Common myeloid progenitor, CD34-positive (primary cell): Measurements from ENCODE around the gene BRPF1.

Experiments used
- CTCF ChIA-PET: fragments of 350-600 bp; sonication (Branson Sonifier 250); formaldehyde crosslinking; loops from one replicate; lab custom pipeline; 2021; ENCODE audit warnings: antibody characterized with exemption; lab: Charles Lee
- POLR2A ChIA-PET: fragments of 350-600 bp; sonication (Branson Sonifier 250); formaldehyde crosslinking; loops from one replicate; lab custom pipeline; 2021; ENCODE audit warnings: antibody characterized with exemption; lab: Charles Lee
- DNase-seq, 3 donors: peaks; one replicate each; pipeline versions ENCODE4 v3.0.0 to v3.0.0-alpha.2; 2013
- H3K27ac ChIP-seq, 2 experiments: 1 replicate in 1 of 2; 2 replicates in 1 of 2; pipeline ENCODE4 v1.7.0; 2013; ENCODE audit warnings: inconsistent platforms in 2 of 2, low read length in 2 of 2, mild to moderate bottlenecking in 2 of 2, low read depth in 1 of 2, moderate library complexity in 1 of 2; ENCODE audit not compliant: severe bottlenecking in 2 of 2, insufficient read depth in 1 of 2, poor library complexity in 1 of 2
- H3K27me3 ChIP-seq, 5 experiments: replicated peaks in 2 of 5; 1 replicate in 3 of 5; 2 replicates in 2 of 5; pipeline versions ENCODE4 v1.6.1 to v1.7.0; 2013; ENCODE audit warnings: low read length in 4 of 5, mild to moderate bottlenecking in 2 of 5, moderate library complexity in 2 of 5, inconsistent platforms in 1 of 5; ENCODE audit not compliant: insufficient read depth in 5 of 5, control insufficient read depth in 4 of 5
- H3K36me3 ChIP-seq, 4 experiments: 1 replicate in 2 of 4; 2 replicates in 2 of 4; pipeline versions ENCODE4 v1.6.1 to v1.7.0; 2013; ENCODE audit warnings: low read length in 3 of 4, control low read depth in 1 of 4, mild to moderate bottlenecking in 1 of 4; ENCODE audit not compliant: control insufficient read depth in 4 of 4, insufficient read depth in 4 of 4
- H3K4me1 ChIP-seq, 4 experiments: 1 replicate in 3 of 4; 2 replicates in 1 of 4; pipeline versions ENCODE4 v1.6.1 to v1.7.1; 2013; ENCODE audit warnings: low read length in 3 of 4, mild to moderate bottlenecking in 3 of 4, control low read depth in 1 of 4, inconsistent platforms in 1 of 4, moderate library complexity in 1 of 4; ENCODE audit not compliant: control insufficient read depth in 4 of 4, insufficient read depth in 4 of 4; ENCODE audit errors: control extremely low read depth in 1 of 4
- H3K4me3 ChIP-seq, 7 experiments: 1 replicate in 4 of 7; 2 replicates in 3 of 7; pipeline versions ENCODE4 v1.5.1 to v1.7.0; 2013; ENCODE audit warnings: mild to moderate bottlenecking in 7 of 7, low read length in 6 of 7, moderate library complexity in 6 of 7, inconsistent platforms in 2 of 7, low read depth in 2 of 7, control low read depth in 1 of 7; ENCODE audit not compliant: insufficient read depth in 4 of 7, control insufficient read depth in 1 of 7; ENCODE audit errors: extremely low read depth in 1 of 7
- H3K9me3 ChIP-seq, 5 experiments: 1 replicate in 4 of 5; 2 replicates in 1 of 5; pipeline versions ENCODE4 v1.6.1 to v1.7.1; 2013; ENCODE audit warnings: low read length in 4 of 5, mild to moderate bottlenecking in 2 of 5, inconsistent platforms in 1 of 5, low read depth in 1 of 5, moderate library complexity in 1 of 5; ENCODE audit not compliant: control insufficient read depth in 4 of 5, insufficient read depth in 2 of 5; ENCODE audit errors: control extremely low read depth in 1 of 5
- WGBS: methylation state at CpG from one replicate; pipeline ENCODE4 v1.1.5; 2013; ENCODE audit not compliant: insufficient coverage; 5-methylcytosine and 5-hydroxymethylcytosine counted together

Gene BRPF1

DNA sequence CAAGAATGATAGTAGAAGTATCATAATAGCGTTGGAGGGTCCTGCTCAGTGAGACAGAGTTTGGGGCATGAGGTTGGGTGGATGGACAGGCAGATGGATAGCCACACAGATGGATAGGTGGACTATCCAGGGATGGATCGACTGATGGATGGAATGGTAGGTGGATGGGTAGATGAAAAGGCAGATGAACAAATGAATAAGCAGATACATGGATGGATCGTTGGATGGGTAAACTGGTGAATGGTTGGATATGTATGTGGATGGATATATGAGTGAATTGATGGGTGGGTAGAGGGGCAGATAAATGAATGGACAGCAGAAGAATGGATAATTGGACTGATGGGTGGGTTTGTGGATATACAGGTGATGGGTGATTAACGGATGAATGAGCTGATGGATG, 18.4 kb upstream of the BRPF1 start:
- POLR2A ChIA-PET, result no interaction called here
- H3K4me1 ChIP-seq, result peaks cover 2 to 17% (median 15%) of the 10 kb centered on the region in 4 experiments
- WGBS, result 95% methylated on average over 4 of the region's 4 CpGs
- no peak overlapping the region for H3K4me3 ChIP-seq
- CTCF ChIA-PET, result interaction anchor here (1.5 to 2.4 kb wide), 2 partner anchors 14 to 355 kb away, joined by 3 to 8 read pairs; no protein-coding TSS in a partner anchor
- no peaks in the 10 kb centered on the region for H3K27me3 ChIP-seq
- DNase-seq, result no peak
- H3K36me3 ChIP-seq, result no peaks in the 10 kb centered on the region
- no peaks in the 10 kb centered on the region for H3K9me3 ChIP-seq
- no peak overlapping the region for H3K27ac ChIP-seq

- ChIA-PET POLR2A (interaction anchor here (1.2 kb wide), 1 partner anchor 16 kb away, joined by 5 read pairs; no protein-coding TSS in a partner anchor), CTCF (interaction anchor here (0.7 to 8.9 kb wide), 13 partner anchors 8 to 272 kb away, joined by 3 to 107 read pairs (median 3); partner anchors contain the start of genes BRPF1, CPNE9 and OGG1)
- peaks cover 2 to 17% (median 15%) of the 10 kb centered on the region in 4 experiments for H3K4me1 ChIP-seq
- H3K27ac ChIP-seq, result peak overlapping the region in 1 of 2 experiments; percentile 49
- DNase-seq, result peak in 2 of 3 donors; percentile 23 to 34
- H3K27me3 ChIP-seq, result no peaks in the 10 kb centered on the region
- no peaks in the 10 kb centered on the region for H3K36me3 ChIP-seq
- peak overlapping the region in 3 of 7 experiments; percentile 0 to 16 (median 14) for H3K4me3 ChIP-seq
- WGBS, result 35% methylated on average over 3 of the region's 4 CpGs
- no peaks in the 10 kb centered on the region for H3K9me3 ChIP-seq
These were observed 16.4 kb upstream of the BRPF1 start for GRCh38 chr3:9715136-9715535.

- Histone ChIP-seq H3K4me1 (peaks cover 2 to 17% (median 15%) of the 10 kb centered on the region in 4 experiments), H3K9me3 (no peaks in the 10 kb centered on the region), H3K27me3 (no peaks in the 10 kb centered on the region), H3K4me3 (no peak overlapping the region), H3K27ac (peak overlapping the region; percentile 23 to 56), H3K36me3 (no peaks in the 10 kb centered on the region)
- DNase-seq, result peak; percentile 89 to 92 (median 91)
- ChIA-PET POLR2A (interaction anchor here (0.6 to 1.2 kb wide), 3 partner anchors 8 to 15 kb away, joined by 3 to 5 read pairs (median 4); no protein-coding TSS in a partner anchor), CTCF (interaction anchor here (0.6 to 8.9 kb wide), 17 partner anchors 8 to 342 kb away, joined by 3 to 107 read pairs (median 3); partner anchors contain the start of genes BRPF1, CPNE9 and OGG1)
- WGBS, result 22% methylated on average over 5 of the region's 6 CpGs
These were observed 15.6 kb upstream of the BRPF1 start for GRCh38 chr3:9715764-9716437.

- Histone ChIP-seq H3K4me3 (no peak overlapping the region), H3K36me3 (no peaks in the 10 kb centered on the region), H3K9me3 (no peaks in the 10 kb centered on the region), H3K27ac (no peak overlapping the region), H3K27me3 (no peaks in the 10 kb centered on the region), H3K4me1 (peaks cover 2 to 21% (median 16%) of the 10 kb centered on the region in 4 experiments)
- DNase-seq, result no peak
- ChIA-PET CTCF (interaction anchor here (0.8 to 8.9 kb wide), 3 partner anchors 13 to 92 kb away, joined by 3 to 107 read pairs (median 3); partner anchors contain the start of gene BRPF1), POLR2A (no interaction called here)
- 100% methylated on average over 4 of the region's 5 CpGs for WGBS
These were observed 14.6 kb upstream of the BRPF1 start for GRCh38 chr3:9716801-9717555.

DNA sequence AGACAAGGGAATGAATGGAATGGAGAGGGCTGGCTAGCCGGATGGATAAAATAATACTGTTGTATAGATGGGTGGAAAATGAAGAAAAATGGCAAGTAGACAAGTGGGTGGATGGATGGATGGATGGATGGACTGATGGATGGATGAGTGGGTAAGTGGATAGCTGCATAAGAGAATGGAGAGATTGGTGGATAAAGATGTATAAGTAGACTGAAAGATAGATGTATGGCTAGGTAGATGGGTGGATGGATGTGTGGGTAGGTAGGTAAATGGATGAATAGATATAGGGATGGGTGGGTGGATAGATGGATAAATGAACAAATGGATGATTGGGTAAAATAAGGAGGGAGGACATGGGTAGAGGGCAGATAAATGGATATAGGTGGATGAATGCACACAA, 14.0 kb upstream of the BRPF1 start:
- CTCF ChIA-PET, result interaction anchor here (0.8 to 8.9 kb wide), 3 partner anchors 12 to 91 kb away, joined by 3 to 107 read pairs (median 3); partner anchors contain the start of gene BRPF1

DNA sequence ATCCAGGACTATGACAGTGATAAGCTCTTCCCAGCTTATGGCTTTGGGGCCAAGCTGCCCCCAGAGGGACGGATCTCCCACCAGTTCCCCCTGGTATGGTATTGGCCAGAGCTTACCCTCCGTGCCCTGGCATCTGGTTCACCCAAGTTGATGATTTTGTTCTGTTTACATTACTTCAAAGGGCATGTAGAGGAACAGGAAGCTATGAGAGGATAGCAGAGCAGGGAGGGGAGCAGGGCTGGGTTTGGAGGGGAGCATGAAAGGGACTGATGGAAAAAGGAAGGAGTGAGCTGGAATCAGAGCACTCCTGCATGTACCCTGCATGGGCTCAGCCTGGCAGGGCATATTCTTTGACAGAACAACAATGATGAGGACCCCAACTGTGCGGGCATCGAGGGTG, 13.4 kb upstream of the BRPF1 start:
- H3K9me3 ChIP-seq, result no peaks in the 10 kb centered on the region
- no peak overlapping the region for H3K27ac ChIP-seq
- H3K4me3 ChIP-seq, result no peak overlapping the region
- no peaks in the 10 kb centered on the region for H3K27me3 ChIP-seq
- 95% methylated on average over 4 of the region's 4 CpGs for WGBS
- POLR2A ChIA-PET, result no interaction called here
- DNase-seq, result no peak
- peaks cover 2 to 21% (median 16%) of the 10 kb centered on the region in 4 experiments for H3K4me1 ChIP-seq
- no peaks in the 10 kb centered on the region for H3K36me3 ChIP-seq
- CTCF ChIA-PET, result interaction anchor here (0.9 to 8.9 kb wide), 2 partner anchors 12 to 91 kb away, joined by 3 to 107 read pairs; partner anchors contain the start of gene BRPF1

More for the DNA sequence above, 14.0 kb upstream of the BRPF1 start:
- no peak overlapping the region for H3K27ac ChIP-seq
- H3K4me3 ChIP-seq, result no peak overlapping the region
- no peaks in the 10 kb centered on the region for H3K9me3 ChIP-seq
- no peak for DNase-seq
- H3K36me3 ChIP-seq, result no peaks in the 10 kb centered on the region
- POLR2A ChIA-PET, result no interaction called here
- H3K27me3 ChIP-seq, result no peaks in the 10 kb centered on the region
- peaks cover 2 to 21% (median 16%) of the 10 kb centered on the region in 4 experiments for H3K4me1 ChIP-seq
- 94% methylated on average over 1 of the region's 1 CpG for WGBS
